ENCODE results near the gene TRABD. TPM values are rescaled to one million over a fixed set of nuclear protein-coding genes. Genes with fewer than 3 reads are reported as not detected.

The TRABD gene
- total RNA-seq, 4 donors from 2014 or later: 18.3 to 43.1 (median 28.4) TPM

GRCh38 chr22:50194037-50194805 lies 8.5 kb downstream of the TRABD start:
- TF ChIP-seq CTCF (IDR thresholded peaks at IDR 0.05): no peak
- ATAC-seq (ENCODE audit: low FRiP score): no peak
- DNase-seq (ENCODE audit: low spot score): no peak

GRCh38 chr22:50196256-50196655 lies 10.5 kb downstream of the TRABD start:
- no peak for TF ChIP-seq CTCF (IDR thresholded peaks at IDR 0.05)
- DNase-seq (ENCODE audit: low spot score): no peak
- no peak for ATAC-seq (ENCODE audit: low FRiP score)

GRCh38 chr22:50197000-50197800 lies 11.5 kb downstream of the TRABD start:
- no peak for TF ChIP-seq CTCF (IDR thresholded peaks at IDR 0.05)
- ATAC-seq (ENCODE audit: low FRiP score) (no peak), DNase-seq (ENCODE audit: low spot score) (no peak)

GRCh38 chr22:50197856-50198623 lies 12.3 kb downstream of the TRABD start:
- DNase-seq (ENCODE audit: low spot score) (no peak), ATAC-seq (ENCODE audit: low FRiP score) (no peak)
- no peak for TF ChIP-seq CTCF (IDR thresholded peaks at IDR 0.05)

- DNase-seq (ENCODE audit: low spot score) (no peak), ATAC-seq (ENCODE audit: low FRiP score) (no peak)
- no peak for TF ChIP-seq CTCF (IDR thresholded peaks at IDR 0.05)
Measured at GRCh38 chr22:50198624-50199017, 12.9 kb downstream of the TRABD start.

- no peak for TF ChIP-seq CTCF (IDR thresholded peaks at IDR 0.05)
- DNase-seq (ENCODE audit: low spot score) (no peak), ATAC-seq (ENCODE audit: low FRiP score) (no peak)
Measured at GRCh38 chr22:50199251-50199721, 13.6 kb downstream of the TRABD start.

Measured in omental fat pad (tissue), 4 donors.